Kidney tubule cell (primary cell): Measurements from ENCODE around the gene IKZF5.
A peak's percentile ranks its signal among the peaks of the same experiment; 100 is the strongest.

Experiments used
- DNase-seq: peaks from one replicate; pipeline ENCODE4 v3.0.0-alpha.2; 2018; ENCODE audit warnings: low spot score

The IKZF5 gene, protein sequence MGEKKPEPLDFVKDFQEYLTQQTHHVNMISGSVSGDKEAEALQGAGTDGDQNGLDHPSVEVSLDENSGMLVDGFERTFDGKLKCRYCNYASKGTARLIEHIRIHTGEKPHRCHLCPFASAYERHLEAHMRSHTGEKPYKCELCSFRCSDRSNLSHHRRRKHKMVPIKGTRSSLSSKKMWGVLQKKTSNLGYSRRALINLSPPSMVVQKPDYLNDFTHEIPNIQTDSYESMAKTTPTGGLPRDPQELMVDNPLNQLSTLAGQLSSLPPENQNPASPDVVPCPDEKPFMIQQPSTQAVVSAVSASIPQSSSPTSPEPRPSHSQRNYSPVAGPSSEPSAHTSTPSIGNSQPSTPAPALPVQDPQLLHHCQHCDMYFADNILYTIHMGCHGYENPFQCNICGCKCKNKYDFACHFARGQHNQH

DNA sequence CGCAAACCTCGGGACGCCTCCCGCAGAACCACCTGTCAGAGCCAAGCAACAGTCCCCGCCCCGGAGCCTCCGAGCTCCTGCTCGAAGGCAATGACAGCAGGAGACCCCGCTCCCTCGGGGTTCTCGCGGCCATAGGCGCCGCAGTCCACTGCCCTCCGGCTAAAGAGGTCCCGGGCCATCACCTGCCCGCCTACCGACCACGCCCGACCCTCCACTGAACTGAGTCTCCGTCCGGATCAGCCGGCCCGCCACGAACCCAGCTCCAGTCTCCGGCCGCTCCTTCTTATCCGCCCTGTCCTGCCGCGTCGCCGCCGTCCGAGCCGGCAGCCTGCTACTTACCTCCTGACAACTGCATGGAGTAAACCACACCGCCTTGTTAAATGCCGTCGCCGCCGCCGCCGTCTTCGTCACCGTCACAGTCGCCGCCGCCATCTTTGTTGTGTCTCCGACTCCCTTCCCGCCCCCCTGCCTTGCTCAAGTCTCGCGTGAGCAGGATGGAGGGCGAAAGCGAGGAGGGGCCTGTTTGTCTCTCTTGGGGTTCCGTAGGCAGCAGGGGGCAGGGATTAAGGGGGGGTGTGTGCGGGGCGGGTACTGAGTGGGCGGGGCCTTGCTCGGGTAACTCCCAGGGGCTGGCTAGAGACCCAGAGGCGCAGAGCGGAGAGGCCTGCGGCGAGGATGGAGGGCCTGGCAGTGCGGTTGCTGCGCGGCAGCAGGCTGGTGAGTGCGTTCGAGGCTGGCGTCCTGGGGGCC is at the start of gene IKZF5, which contains the start of gene ACADSB:
Gene IKZF5 (minus strand): TSS at position 441 of the 750 bp plus-strand sequence. CDS start 10,170 bp downstream, outside the sequence.
Gene ACADSB (plus strand): TSS at position 652 of the 750 bp plus-strand sequence. CDS start 24 bp downstream, at position 676.
- peak; percentile 97 for DNase-seq

DNA sequence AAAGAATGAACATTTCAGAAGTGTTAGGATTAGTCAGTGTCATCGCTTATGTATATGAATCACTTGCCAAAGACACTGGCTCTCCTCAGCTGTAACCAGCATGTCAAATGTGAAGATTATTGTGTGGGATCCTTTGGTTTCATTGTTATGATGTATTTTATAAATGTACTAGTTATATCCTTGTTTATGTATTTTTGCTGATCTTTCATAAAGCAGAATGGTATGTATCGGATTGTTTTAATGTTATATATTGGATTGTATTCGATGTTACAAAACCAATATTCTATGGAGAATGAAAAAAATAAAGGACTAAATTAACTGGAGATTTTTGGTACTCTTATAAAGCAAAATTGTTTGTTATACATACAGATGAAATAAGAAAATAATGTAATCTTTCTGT is 49.4 kb upstream of the IKZF5 start:
- no peak for DNase-seq

DNA sequence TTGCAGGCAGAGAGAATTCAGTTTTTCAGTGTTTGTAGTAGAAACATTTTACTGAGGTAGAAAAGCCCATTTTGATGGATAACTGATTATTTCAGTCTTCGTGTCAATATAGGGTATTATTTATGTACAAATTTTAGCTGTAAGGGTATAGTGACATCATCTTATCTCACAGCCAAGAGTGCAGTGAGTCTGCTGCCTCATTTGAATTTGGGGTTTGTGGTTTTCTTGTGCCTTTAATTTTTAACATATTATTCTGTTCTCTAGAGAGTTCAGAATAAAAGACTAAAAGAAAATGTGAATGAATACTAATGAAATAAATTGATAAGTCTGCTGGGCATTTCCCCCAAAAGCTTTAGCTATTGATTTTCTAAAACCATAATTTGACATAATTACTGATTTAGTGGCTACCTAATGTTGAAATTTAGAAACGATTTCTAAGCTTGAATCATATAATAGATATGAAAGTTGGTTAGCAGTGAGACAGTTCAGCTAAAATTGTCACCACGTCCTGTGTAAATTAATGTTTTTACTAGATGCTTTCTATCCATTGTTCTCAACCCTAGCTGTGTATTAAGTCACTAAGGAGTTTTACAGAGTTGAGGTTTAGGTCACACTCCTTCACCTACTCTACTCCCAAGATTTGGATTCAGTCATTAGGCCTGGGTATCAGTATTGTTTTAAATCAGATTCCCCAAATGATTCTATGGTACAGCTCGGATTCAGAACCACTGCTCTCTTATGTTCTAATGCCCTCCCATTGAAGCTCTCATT is 37.6 kb upstream of the IKZF5 start:
- no peak for DNase-seq

DNA sequence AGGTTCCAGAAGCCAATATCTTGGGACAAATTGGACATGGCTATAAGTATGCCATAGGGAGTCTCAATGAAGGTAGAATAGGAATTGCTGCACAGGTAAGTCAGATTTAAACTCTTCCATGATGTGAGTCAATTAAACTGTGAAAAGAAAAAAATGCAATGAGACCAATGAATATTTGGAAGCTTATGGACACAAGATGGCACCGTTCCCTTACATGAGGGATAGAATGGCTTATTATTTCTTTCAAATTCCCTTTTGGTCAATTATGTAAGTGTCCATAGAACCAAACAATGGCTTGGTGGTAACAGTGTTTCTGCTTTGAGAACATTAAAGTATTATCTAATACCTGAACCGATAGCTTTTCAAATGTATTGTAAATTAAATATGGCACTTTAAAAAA is 35.8 kb upstream of the IKZF5 start:
- peak; percentile 12 for DNase-seq

DNA sequence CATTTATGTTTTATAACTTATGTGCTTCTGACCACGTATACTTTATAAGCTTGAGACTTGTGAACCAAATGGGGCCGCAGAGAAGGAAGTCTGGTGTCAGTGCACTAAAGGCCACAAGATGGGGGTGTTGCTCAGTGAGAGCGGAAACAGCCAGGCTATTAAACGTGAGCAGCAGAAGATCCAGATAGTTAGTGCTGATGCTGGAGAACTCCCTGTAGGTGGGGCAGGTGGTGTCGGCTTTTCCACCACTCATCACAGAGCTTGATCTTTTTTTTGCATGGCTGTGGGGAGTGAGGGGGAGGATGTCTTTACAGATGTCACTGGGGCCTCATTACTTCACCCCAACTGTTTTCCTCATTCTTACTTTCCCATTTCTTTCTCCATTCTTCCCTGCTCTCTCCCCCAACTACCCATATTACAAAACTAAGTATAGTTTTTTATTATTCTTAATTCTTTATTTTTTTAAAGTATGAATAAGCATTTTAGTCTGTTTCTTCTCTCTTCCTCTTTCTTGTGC is 34.9 kb upstream of the IKZF5 start:
- peak; percentile 70 for DNase-seq

DNA sequence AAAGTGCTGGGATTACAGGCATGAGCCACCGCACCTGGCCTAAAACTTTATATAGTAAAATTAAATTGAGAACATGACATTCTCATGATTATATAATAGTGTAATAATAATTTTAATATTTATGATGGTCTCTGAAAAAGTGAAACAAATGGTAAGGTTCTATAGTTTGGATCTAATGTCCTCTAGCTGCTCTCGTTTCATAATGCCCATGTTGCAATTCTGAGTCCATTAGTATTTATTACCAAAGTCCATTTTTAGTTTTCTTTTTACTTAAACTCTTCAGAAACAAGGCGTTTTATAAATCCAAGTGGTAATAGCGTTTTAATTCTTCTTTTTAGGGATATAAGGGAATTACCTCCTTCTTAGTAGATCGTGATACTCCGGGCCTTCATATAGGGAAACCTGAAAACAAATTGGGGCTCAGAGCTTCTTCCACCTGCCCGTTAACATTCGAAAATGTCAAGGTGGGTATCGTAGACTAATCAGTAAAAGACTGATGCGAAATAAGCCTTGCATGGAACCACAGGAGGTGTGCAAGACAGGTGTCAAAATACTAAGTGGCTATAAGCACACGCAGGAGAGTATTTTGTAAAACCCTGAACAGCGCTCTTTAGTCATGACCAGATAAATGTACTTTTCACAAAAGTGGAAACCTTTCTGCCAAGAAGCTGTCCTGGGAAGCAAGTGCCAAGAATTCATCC is 34.3 kb upstream of the IKZF5 start:
- DNase-seq, result no peak

DNA sequence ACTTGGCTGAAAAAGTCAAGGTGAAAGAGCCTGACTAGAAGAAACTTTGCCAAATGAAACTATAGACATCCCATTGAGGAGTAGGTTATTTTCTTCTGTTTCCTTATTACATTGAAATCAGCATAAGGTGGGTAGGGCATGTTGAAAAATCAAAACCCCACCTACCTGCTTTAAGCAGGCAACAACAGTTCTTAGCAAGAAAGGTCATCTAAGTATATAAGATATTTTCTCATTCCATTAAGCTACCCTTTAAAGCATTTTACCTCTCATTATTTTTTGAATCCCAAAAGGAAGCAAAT is 31.0 kb upstream of the IKZF5 start:
- no peak for DNase-seq

DNA sequence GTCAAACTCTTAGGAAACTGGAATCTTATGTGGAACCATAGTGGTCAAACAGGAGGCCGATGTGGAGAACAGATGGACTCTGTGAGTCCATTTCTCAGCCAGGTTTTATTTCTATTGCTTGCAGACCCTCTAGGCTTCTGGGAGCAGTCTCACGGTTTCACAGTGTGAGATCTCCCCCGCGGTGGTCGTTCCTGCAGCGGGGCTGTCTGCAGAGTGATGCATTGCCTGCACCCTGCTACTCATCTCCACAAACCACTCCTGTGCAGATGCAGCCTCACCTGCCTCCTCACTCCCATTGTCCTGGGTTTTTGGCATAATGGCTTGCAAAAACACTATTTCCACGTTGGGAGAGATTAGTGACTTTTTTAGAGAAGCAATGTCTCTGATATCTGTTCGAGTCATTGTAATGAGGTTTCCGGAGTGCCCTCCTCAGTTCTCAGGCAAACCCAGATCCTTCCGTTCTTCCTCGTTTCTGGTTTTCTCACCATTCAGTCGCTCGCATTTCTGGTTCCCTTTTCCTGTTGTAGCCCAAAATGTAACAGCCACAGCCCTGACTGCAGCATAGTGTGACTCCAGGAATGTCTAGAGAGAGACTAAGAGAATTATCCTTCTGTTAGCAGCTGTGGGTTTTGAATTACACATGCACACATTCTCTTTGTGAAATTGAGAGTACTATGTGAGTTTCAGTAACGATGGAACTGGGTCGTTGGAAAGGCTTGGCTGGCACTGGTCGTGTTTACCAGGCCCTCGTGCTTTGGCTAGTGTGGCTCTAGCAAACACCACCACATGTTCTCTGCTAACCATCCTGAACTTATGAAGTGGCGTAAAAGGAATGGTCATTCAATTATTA is 30.4 kb upstream of the IKZF5 start:
- DNase-seq, result peak; percentile 31

DNA sequence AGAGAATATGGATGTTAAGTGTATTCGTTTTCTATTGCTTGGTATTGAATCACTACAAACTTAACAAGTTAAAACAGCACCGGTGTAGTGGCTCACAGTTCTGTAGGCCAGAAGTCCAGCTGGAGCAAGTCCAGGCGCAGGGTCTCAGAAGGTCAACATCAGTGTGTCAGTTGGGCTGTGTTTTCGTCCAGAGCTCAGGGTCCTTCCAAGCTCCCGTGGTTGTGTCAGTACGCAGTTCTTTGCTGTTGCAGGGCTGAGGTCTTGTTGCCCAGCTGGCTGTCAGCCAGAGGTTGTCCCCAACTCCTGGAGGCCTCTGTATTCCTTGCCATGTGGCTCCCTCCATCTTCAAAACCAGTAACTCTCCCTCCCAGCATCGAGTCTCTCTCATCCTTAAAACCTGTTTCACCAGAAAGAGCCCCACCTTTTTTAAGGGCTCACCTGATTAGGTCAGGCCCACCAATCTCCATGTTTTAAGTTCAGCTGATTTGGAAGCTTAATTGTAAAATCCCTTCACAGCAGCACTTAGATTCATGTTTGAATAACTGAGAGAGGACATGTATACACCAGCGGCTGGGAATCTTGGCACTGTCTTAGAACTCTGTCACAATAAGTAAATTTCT is 27.0 kb upstream of the IKZF5 start:
- DNase-seq, result no peak

DNA sequence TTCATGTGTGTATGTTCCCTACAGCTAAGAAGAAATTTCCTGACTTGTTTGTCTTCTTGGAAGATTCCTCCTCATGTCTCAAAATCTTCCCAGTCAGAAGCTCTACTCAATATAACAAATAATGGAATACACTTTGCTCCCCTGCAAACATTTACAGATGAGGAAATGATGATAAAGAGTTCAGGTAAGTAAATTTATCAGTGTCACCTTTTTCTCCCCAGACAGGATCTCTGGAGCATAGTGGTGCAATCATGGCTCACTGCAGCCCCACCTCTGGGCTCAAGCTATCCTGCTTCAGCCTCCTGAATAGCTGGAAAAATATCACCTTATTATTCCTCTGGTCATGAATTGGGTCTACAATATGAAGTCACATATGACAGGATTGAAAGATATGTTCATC is 25.7 kb upstream of the IKZF5 start:
- no peak for DNase-seq

DNA sequence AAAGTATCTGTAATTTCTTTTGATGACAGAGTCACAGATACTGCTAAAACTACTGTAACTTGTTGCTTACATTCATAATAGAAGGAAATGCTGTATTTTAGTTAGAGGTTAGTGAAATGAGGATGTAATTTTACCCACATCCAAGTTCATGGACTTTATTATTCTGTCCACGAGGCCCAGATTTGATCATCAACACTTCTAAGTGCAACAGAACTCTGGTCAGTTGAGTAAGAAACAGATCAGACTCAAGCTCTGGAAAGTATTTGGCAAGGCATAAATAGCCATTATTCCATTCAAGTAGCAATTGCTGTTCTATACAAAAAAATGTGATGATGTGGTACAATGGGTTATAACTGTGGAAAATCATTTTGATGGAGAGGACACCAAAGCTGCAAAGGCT is 22.5 kb upstream of the IKZF5 start:
- no peak for DNase-seq

DNA sequence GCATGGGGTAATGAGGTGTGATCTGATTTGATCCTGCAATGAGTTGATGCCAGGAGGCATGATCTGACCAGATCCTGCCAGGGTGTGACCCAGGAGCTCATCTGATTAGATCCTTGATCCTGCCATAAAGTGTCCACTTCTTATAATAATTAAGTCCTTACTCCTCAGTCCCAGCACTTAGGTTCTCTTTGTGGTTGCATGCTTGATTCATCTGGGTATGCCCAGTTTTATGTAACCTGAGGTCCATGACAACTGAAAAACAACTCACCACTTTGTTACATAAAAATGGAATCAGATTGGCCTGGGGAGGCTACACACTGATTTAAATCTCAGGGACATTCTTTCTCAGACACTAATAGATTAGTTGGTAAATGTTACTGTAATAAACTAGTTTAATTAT is 19.3 kb upstream of the IKZF5 start:
- peak; percentile 81 for DNase-seq

DNA sequence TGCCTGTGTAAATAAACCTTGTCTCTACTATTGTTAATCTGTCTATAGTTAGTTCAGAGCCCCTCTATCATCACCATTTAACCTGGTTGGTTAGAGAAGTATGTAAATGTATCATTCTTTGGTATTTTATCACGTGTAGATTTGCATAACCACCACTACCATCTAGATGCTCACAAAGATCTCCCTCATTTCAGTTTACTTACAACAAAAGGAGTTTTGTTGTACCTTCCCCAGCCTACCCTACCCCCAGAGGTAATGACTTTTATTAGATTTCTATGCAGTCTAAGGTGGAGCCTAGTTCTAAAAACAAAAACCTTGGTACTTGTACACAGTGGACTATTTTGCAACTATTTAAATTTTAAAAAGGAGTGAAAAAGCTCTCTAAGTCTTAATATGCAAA is 17.7 kb upstream of the IKZF5 start:
- no peak for DNase-seq

DNA sequence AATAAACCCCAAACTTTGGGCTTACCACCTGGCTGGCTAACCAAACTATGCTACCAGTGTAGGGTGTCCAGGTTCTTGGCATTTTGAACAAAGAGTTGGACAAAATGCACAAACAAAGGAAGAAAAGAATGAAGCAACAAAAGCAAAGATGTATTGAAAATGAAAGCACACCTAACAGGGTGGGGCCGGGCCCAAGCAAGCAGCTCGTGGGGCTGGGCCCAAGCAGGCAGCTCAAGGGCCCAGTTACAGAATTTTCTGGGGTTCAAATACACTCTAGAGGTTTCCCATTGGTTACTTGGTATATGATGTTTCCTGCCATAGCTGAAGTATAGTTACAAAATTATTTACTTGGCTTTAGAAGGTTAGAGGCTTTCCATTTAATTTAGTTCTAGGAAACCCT is 15.9 kb upstream of the IKZF5 start:
- DNase-seq, result no peak

DNA sequence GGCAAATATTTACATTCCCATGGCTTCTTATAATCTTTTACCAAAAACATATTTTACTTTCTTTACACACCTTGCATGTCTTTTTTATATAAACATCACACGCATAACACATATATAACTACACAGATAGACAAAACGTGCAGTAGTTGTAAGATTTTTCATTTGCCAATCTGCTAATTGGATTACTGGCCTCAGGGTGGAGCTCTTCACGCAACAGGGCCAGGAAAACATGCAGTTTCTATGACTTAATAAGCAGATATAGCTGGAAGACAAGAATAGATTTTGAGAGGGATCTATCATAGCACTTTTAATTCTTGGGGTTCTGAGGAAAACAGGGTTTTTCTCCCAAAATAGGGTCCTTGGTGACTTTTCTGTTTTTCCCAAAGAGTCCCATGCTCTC is 12.9 kb upstream of the IKZF5 start:
- DNase-seq, result no peak

DNA sequence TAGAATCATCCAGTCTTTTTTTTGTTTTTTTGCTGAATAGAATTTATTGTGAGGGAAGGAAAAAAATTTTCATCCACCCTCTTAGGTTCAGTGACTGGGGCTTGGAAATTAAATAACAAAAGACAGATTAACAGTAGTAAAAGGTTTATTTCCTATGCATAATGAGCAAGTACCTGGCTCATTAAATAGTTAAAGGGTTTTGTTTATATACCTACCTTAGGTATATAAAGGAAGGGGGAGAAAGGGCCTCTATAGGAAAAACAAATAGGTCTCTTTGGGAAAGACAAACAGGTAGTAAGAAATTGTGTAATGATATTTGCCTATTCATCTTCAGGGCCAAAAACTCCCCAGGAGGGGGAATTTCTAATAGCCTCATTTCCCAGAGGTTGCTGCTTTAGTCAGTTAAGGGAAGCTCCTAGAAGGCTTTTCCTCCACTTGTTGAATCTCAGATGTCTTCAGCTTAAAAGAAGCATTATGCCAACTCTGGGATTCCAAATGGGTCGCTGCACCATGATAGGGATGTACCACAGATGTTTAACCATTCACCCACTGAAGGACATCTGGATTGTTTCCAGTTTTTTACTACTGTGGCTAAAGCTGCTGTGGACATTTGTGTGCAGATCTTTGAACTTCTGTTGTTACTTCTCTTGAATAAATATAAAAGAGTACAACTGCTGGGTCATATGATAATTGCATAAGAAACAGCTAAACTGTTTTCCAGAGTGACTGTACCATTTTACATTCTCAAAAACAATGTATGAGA is 11.5 kb upstream of the IKZF5 start:
- no peak for DNase-seq

DNA sequence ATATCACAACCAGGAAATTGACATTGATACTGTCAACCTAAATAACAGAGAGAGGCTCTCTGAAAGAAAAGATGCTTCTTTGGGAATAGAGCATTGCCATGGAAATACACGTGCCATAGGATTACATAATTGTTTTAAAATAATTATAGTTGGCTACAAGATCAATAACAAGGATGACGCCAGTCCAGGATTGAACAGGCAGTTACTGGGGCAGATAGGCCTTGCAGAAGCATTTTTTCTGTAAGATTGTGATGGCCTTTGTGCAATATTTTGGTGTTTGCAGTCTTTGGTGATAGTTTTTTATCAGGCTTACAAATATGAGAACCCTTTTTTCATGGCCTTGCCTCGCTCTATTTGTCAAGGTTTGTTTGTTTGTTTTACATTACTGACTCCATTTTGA is 10.7 kb upstream of the IKZF5 start:
- DNase-seq, result no peak

DNA sequence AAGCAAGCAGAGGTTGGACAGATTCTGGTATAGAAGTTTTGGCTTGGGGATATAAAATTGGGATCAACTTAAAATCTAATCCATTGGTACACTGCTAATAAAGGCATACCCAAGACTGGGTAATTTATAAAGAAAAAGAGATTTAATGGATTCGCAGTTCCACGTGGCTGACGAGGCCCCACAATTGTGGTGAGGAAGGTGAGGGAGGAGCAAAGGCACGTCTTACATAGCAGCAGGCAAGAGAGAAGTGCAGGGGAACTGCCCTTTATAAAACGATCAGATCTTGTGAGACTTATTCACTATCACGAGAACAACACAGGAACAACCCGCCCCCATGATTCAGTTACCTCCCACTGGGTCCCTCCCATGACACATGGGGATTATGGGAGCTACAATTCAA is 9.9 kb upstream of the IKZF5 start:
- no peak for DNase-seq

DNA sequence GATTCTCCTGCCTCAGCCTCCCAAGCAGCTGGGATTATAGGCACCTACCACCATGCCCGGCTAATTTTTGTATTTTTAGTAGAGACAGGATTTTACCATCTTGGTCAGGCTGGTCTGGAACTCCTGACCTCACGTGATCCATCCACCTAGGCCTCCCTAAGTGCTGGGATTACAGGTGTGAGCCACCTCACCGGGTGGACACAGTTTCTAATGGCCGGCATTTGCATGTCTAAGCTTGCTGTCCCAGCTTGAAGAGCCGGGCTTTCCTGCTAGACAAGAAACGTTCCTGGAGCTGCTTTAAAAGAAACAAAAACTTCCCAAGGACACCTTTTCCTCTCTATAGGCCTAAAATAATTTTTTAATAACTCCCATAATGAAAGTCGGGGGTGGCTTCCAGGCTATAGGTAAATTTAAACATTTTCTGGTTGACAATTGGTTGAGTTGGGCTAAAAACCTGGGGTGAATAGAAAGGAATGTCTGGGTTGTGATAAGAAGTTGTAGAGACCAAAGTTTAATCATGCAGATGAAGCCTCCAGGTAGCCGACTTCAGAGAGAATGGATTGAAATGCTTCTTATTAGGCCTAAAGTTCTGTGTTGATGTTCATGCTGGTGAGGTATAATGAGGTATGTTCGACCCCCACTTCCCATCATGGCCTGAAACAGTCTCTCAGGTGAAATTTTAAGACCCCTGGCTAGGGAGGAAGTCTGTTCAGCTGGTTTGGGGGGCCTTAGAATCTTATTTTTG is 9.0 kb upstream of the IKZF5 start:
- no peak for DNase-seq
